Measurements from ENCODE around the gene ANKRD13C. TPM values are rescaled to one million over a fixed set of nuclear protein-coding genes. Genes with fewer than 3 reads are reported as not detected.

Gene ANKRD13C
- total RNA-seq, 5 donors from 2014 or later (not counting 1 experiment from before 2014, with no cell fraction given), result 26.3 to 28.7 (median 27.2) TPM

DNA sequence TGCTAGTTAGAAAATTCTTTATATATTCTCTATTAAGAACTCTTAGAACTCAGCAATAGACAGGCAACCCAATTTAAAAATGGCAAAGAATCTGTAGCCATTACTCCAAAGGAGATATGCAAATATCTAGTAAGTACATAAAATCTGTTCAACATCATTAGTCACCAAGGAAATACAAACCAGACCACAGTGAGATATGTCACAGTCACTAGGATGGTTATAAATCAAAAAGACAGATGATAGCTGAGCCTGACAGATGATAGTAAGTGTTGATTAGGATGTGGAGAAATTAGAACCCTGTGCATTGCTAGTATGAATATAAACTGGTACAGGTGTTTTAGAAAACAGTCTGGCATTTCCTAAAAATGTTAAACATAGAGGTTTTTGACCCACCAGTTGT, 106.8 kb downstream of the ANKRD13C start:
- ChIA-PET CTCF (no interaction called here), POLR2A (interaction anchor here in 1 of 2 donors (0.6 kb wide), 1 partner anchor 27 kb away, joined by 3 read pairs; the partner anchor contains the start of gene SRSF11)
- H3K4me1 ChIP-seq (ENCODE audit: control insufficient read depth in 1 of 2, extremely low read depth in 1 of 2, insufficient read depth in 2 of 2, low read length in 2 of 2), result no peaks in the 10 kb centered on the region
- H3K4me3 ChIP-seq (ENCODE audit: control insufficient read depth in 1 of 2, extremely low read depth in 1 of 2, low read length in 1 of 2), result no peak overlapping the region
- no peak for ATAC-seq (replicated peaks in 1 of 4)
- H3K27ac ChIP-seq (ENCODE audit: low read length), result no peak overlapping the region
- Mint-ChIP-seq H3K4me3 (no peak overlapping the region), H3K9me3 (no peaks in the 10 kb centered on the region), H3K36me3 (peaks cover 70% of the 10 kb centered on the region), H3K27me3 (no peaks in the 10 kb centered on the region), H3K27ac (no peak overlapping the region), H3K4me1 (peaks cover 4 to 24% (median 8%) of the 10 kb centered on the region in 3 donors)
- DNase-seq, result no peak
- no peaks in the 10 kb centered on the region for H3K27me3 ChIP-seq (replicated peaks in 1 of 2; ENCODE audit: control insufficient read depth in 2 of 2, extremely low read depth in 1 of 2, insufficient read depth in 2 of 2, low read length in 1 of 2)
- H3K36me3 ChIP-seq (ENCODE audit: control insufficient read depth in 2 of 2, extremely low read depth in 1 of 2, insufficient read depth in 1 of 2, low read length in 1 of 2), result peaks cover 0 to 89% of the 10 kb centered on the region in 2 donors
- no peaks in the 10 kb centered on the region for H3K9me3 ChIP-seq

DNA sequence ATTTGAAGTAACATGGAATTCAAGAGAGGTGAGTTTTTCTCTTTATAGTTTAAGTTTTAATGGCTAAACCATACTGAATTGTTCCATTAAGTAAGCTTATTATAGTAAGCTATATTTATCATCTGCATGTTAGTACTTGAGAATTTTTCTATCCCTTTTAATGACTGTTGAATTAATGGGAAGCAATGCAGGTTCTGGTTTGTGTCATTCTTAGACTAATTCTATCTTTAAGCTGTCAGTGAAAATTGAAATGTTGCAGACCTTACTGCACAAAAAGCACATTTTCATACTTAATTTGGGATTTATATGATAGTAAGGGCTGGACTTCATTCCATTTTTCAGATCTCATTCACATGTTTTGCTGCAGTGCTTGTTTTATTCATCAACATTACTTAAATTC, 107.4 kb downstream of the ANKRD13C start:
- peaks cover 4 to 24% (median 8%) of the 10 kb centered on the region in 3 donors for H3K4me1 Mint-ChIP-seq
- no peaks in the 10 kb centered on the region for H3K9me3 Mint-ChIP-seq
- no peak overlapping the region for H3K4me3 Mint-ChIP-seq
- Histone ChIP-seq H3K4me3 (ENCODE audit: control insufficient read depth in 1 of 2, extremely low read depth in 1 of 2, low read length in 1 of 2) (no peak overlapping the region), H3K36me3 (ENCODE audit: control insufficient read depth in 2 of 2, extremely low read depth in 1 of 2, insufficient read depth in 1 of 2, low read length in 1 of 2) (peaks cover 0 to 94% of the 10 kb centered on the region in 2 donors), H3K27ac (ENCODE audit: low read length) (no peak overlapping the region), H3K9me3 (no peaks in the 10 kb centered on the region), H3K4me1 (ENCODE audit: control insufficient read depth in 1 of 2, extremely low read depth in 1 of 2, insufficient read depth in 2 of 2, low read length in 2 of 2) (no peaks in the 10 kb centered on the region), H3K27me3 (replicated peaks in 1 of 2; ENCODE audit: control insufficient read depth in 2 of 2, extremely low read depth in 1 of 2, insufficient read depth in 2 of 2, low read length in 1 of 2) (no peaks in the 10 kb centered on the region)
- POLR2A ChIA-PET, result interaction anchor here (0.5 to 0.9 kb wide), 4 partner anchors 9 to 832 kb away, joined by 3 to 4 read pairs (median 3); no protein-coding TSS in a partner anchor
- CTCF ChIA-PET, result no interaction called here
- ATAC-seq (replicated peaks in 1 of 4) (no peak), DNase-seq (no peak)
- peak overlapping the region in 1 of 2 donors; percentile 22 for H3K27ac Mint-ChIP-seq
- H3K36me3 Mint-ChIP-seq, result peaks cover 71% of the 10 kb centered on the region
- no peaks in the 10 kb centered on the region for H3K27me3 Mint-ChIP-seq

GRCh38 chr1:70239940-70240339, 114.6 kb downstream of the ANKRD13C start:
- DNase-seq, result no peak
- Mint-ChIP-seq H3K9me3 (no peaks in the 10 kb centered on the region), H3K27ac (no peak overlapping the region), H3K4me3 (no peak overlapping the region), H3K4me1 (peaks cover 5 to 14% (median 6%) of the 10 kb centered on the region in 3 donors), H3K27me3 (no peaks in the 10 kb centered on the region), H3K36me3 (peaks cover 52% of the 10 kb centered on the region)
- ATAC-seq (replicated peaks in 1 of 4), result no peak
- Histone ChIP-seq H3K27ac (ENCODE audit: low read length) (no peak overlapping the region), H3K36me3 (ENCODE audit: control insufficient read depth in 2 of 2, extremely low read depth in 1 of 2, insufficient read depth in 1 of 2, low read length in 1 of 2) (peaks cover 8 to 96% of the 10 kb centered on the region in 2 donors), H3K9me3 (no peaks in the 10 kb centered on the region), H3K4me3 (ENCODE audit: control insufficient read depth in 1 of 2, extremely low read depth in 1 of 2, low read length in 1 of 2) (no peak overlapping the region), H3K4me1 (ENCODE audit: control insufficient read depth in 1 of 2, extremely low read depth in 1 of 2, insufficient read depth in 2 of 2, low read length in 2 of 2) (no peaks in the 10 kb centered on the region), H3K27me3 (replicated peaks in 1 of 2; ENCODE audit: control insufficient read depth in 2 of 2, extremely low read depth in 1 of 2, insufficient read depth in 2 of 2, low read length in 1 of 2) (no peaks in the 10 kb centered on the region)
- POLR2A ChIA-PET, result no interaction called here
- CTCF ChIA-PET, result no interaction called here

- H3K4me1 ChIP-seq (ENCODE audit: control insufficient read depth in 1 of 2, extremely low read depth in 1 of 2, insufficient read depth in 2 of 2, low read length in 2 of 2), result no peaks in the 10 kb centered on the region
- CTCF ChIA-PET, result interaction anchor here in 1 of 2 donors (0.5 kb wide), 1 partner anchor 37 kb away, joined by 9 read pairs; no protein-coding TSS in a partner anchor
- no peak for DNase-seq
- no peak overlapping the region for H3K27ac ChIP-seq (ENCODE audit: low read length)
- POLR2A ChIA-PET, result interaction anchor here in 1 of 2 donors (0.6 kb wide), 3 partner anchors 20 to 59 kb away, joined by 3 read pairs; no protein-coding TSS in a partner anchor
- Mint-ChIP-seq H3K4me1 (peaks cover 13 to 25% (median 22%) of the 10 kb centered on the region in 3 donors), H3K27ac (no peak overlapping the region), H3K36me3 (peaks cover 48% of the 10 kb centered on the region), H3K4me3 (no peak overlapping the region), H3K27me3 (no peaks in the 10 kb centered on the region), H3K9me3 (no peaks in the 10 kb centered on the region)
- H3K27me3 ChIP-seq (replicated peaks in 1 of 2; ENCODE audit: control insufficient read depth in 2 of 2, extremely low read depth in 1 of 2, insufficient read depth in 2 of 2, low read length in 1 of 2), result no peaks in the 10 kb centered on the region
- ATAC-seq (replicated peaks in 1 of 4), result no peak
- H3K36me3 ChIP-seq (ENCODE audit: control insufficient read depth in 2 of 2, extremely low read depth in 1 of 2, insufficient read depth in 1 of 2, low read length in 1 of 2), result peaks cover 8 to 90% of the 10 kb centered on the region in 2 donors
- no peaks in the 10 kb centered on the region for H3K9me3 ChIP-seq
- no peak overlapping the region for H3K4me3 ChIP-seq (ENCODE audit: control insufficient read depth in 1 of 2, extremely low read depth in 1 of 2, low read length in 1 of 2)
Measured at GRCh38 chr1:70234733-70235132, 119.8 kb downstream of the ANKRD13C start.

DNA sequence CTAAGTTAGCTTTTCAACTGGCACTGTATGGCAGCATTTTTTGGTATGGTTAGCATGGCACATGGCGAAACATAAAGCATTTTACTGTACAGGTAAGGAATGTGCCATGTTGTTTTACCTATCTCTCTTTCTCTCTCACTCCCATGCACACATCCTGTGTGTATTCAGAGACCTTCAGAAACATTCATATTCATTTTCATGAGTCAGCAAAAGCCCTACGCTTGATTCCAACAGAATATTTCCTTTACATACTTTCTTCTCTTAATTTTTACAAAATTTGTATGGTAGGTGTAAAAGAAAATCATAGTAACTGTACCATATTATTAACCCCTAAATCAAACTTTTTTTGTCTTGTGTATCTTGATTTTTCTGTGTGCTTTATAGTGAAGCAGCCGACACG, 123.0 kb downstream of the ANKRD13C start:
- Mint-ChIP-seq H3K36me3 (peaks cover 42% of the 10 kb centered on the region), H3K4me3 (no peak overlapping the region), H3K9me3 (no peaks in the 10 kb centered on the region), H3K4me1 (peaks cover 31 to 43% (median 39%) of the 10 kb centered on the region in 3 donors), H3K27me3 (no peaks in the 10 kb centered on the region), H3K27ac (no peak overlapping the region)
- no peaks in the 10 kb centered on the region for H3K9me3 ChIP-seq
- no peak overlapping the region for H3K4me3 ChIP-seq (ENCODE audit: control insufficient read depth in 1 of 2, extremely low read depth in 1 of 2, low read length in 1 of 2)
- H3K4me1 ChIP-seq (ENCODE audit: control insufficient read depth in 1 of 2, extremely low read depth in 1 of 2, insufficient read depth in 2 of 2, low read length in 2 of 2), result peaks cover 2 to 6% of the 10 kb centered on the region in 2 experiments
- WGBS (ENCODE audit: insufficient coverage), result no CpG with 5 or more reads among the region's 4 CpGs
- peaks cover 4 to 79% of the 10 kb centered on the region in 2 donors for H3K36me3 ChIP-seq (ENCODE audit: control insufficient read depth in 2 of 2, extremely low read depth in 1 of 2, insufficient read depth in 1 of 2, low read length in 1 of 2)
- H3K27me3 ChIP-seq (replicated peaks in 1 of 2; ENCODE audit: control insufficient read depth in 2 of 2, extremely low read depth in 1 of 2, insufficient read depth in 2 of 2, low read length in 1 of 2), result no peaks in the 10 kb centered on the region
- DNase-seq (no peak), ATAC-seq (replicated peaks in 1 of 4) (no peak)
- CTCF ChIA-PET, result interaction anchor here in 1 of 2 donors (0.8 kb wide), 1 partner anchor 25 kb away, joined by 3 read pairs; no protein-coding TSS in a partner anchor
- H3K27ac ChIP-seq (ENCODE audit: low read length), result no peak overlapping the region
- POLR2A ChIA-PET, result interaction anchor here in 1 of 2 donors (1.3 kb wide), 1 partner anchor 12 kb away, joined by 3 read pairs; no protein-coding TSS in a partner anchor

GRCh38 chr1:70228670-70229069, 125.9 kb downstream of the ANKRD13C start:
- no peaks in the 10 kb centered on the region for H3K9me3 ChIP-seq
- Mint-ChIP-seq H3K9me3 (no peaks in the 10 kb centered on the region), H3K27me3 (no peaks in the 10 kb centered on the region), H3K4me1 (peaks cover 51 to 59% (median 57%) of the 10 kb centered on the region in 3 donors), H3K27ac (no peak overlapping the region), H3K4me3 (no peak overlapping the region), H3K36me3 (peaks cover 39% of the 10 kb centered on the region)
- H3K36me3 ChIP-seq (ENCODE audit: control insufficient read depth in 2 of 2, extremely low read depth in 1 of 2, insufficient read depth in 1 of 2, low read length in 1 of 2), result peaks cover 0 to 78% of the 10 kb centered on the region in 2 donors
- ATAC-seq (replicated peaks in 1 of 4) (no peak), DNase-seq (no peak)
- H3K27me3 ChIP-seq (replicated peaks in 1 of 2; ENCODE audit: control insufficient read depth in 2 of 2, extremely low read depth in 1 of 2, insufficient read depth in 2 of 2, low read length in 1 of 2), result no peaks in the 10 kb centered on the region
- H3K4me3 ChIP-seq (ENCODE audit: control insufficient read depth in 1 of 2, extremely low read depth in 1 of 2, low read length in 1 of 2), result no peak overlapping the region
- H3K4me1 ChIP-seq (ENCODE audit: control insufficient read depth in 1 of 2, extremely low read depth in 1 of 2, insufficient read depth in 2 of 2, low read length in 2 of 2), result peaks cover 2 to 12% of the 10 kb centered on the region in 2 experiments
- no peak overlapping the region for H3K27ac ChIP-seq (ENCODE audit: low read length)
- ChIA-PET POLR2A (interaction anchor here in 1 of 2 donors (1.1 kb wide), 1 partner anchor 20 kb away, joined by 6 read pairs; no protein-coding TSS in a partner anchor), CTCF (interaction anchor here (0.6 to 0.9 kb wide), 3 partner anchors 23 to 38 kb away, joined by 3 read pairs; no protein-coding TSS in a partner anchor)
- WGBS (ENCODE audit: insufficient coverage), result no CpG with 5 or more reads among the region's 2 CpGs

Measured in T-cell (primary cell).